Peyer's patch (tissue), 4 donors: ENCODE results near the gene SCUBE1.

Experiments used
- CTCF ChIP-seq, 6 experiments: fragments of 450-650 bp in 4 of 6; fragments of 200-600 bp in 2 of 6; sonication (generic) in 1 of 6; IDR thresholded peaks; one replicate each; pipeline ENCODE4 v1.5.1; 2017 to 2019; ENCODE audit warnings: antibody characterized with exemption in 6 of 6, mild to moderate bottlenecking in 3 of 6, moderate library complexity in 1 of 6
- POLR2A ChIP-seq, 2 donors: fragments of 450-650 bp; IDR thresholded peaks; one replicate each; pipeline ENCODE4 v1.5.1; 2017; ENCODE audit warnings: antibody characterized with exemption in 2 of 2, mild to moderate bottlenecking in 2 of 2, moderate library complexity in 2 of 2

DNA sequence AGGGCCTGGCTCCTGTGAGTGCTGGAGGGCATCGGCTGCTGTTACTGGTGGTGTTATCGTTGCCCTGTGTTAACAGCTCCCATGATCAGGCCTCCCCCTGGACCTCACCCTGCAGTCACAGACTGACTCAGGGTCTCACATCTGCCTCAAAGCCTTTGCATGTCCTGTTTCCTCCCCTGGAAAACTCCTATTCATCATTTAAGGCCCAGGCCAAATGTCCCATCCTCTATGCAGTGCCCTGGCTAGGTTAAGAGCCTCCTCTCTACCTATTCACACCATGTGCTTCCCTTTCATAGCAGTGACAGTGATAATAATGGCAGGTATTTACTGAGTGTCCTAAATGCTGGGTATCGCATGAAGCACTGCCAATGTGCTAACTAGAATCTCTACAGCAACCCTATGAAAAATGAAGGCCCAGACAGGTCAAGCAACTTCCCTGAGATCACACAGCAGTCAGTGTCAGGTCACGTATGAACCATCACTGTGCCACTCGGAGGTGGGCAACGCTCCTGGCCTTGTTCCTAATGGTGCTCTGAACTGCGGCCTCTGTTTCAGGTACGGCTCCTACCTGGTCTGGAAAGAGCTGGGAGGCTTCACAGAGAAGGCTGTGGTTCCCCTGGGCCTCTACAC is 182.6 kb downstream of the SCUBE1 start:
- no peak for TF ChIP-seq CTCF (IDR thresholded peaks at IDR 0.05)
- no peak for TF ChIP-seq POLR2A (IDR thresholded peaks at IDR 0.05)
